ENCODE results near the gene DESI1.

Gene DESI1

GRCh38 chr22:41582694-41583093 lies 38.1 kb downstream of the DESI1 start (continued):
- TF ChIP-seq ZBTB8A (tag by site-specific recombination; IDR thresholded peaks at IDR 0.05) (no peak), TSHZ1 (tag by site-specific recombination; IDR thresholded peaks at IDR 0.05; ENCODE audit: borderline replicate concordance) (no peak), OVOL3 (tag by site-specific recombination; IDR thresholded peaks at IDR 0.05) (no peak)

GRCh38 chr22:41579997-41580355 lies 40.9 kb downstream of the DESI1 start:
- CTCF ChIA-PET: interaction anchor here (1.0 to 4.0 kb wide), 3 partner anchors 9 to 18 kb away, joined by 3 to 23 read pairs (median 5); partner anchors contain the start of gene PMM1
- no peak overlapping the region for H3K27ac ChIP-seq (ENCODE audit: extremely low read depth, low read depth, low read length)
- no peak overlapping the region for H3K4me3 ChIP-seq (ENCODE audit: low read depth, low read length)
- no peaks in the 10 kb centered on the region for H3K4me1 ChIP-seq (ENCODE audit: control insufficient read depth, insufficient read depth, low read length)
- no peaks in the 10 kb centered on the region for H3K9me3 ChIP-seq (ENCODE audit: control insufficient read depth, insufficient read depth, low read depth, low read length)
- H3K36me3 ChIP-seq (ENCODE audit: control insufficient read depth in 2 of 2, insufficient read depth in 1 of 2, low read length in 2 of 2): peaks cover 8 to 85% of the 10 kb centered on the region in 2 experiments; a peak in 2 of 3 replicates
- POLR2A ChIA-PET: interaction anchor here (0.6 to 9.9 kb wide), 4 partner anchors 10 to 76 kb away, joined by 3 to 85 read pairs (median 6); partner anchors contain the start of genes CSDC2 and PMM1
- TF ChIP-seq ZNF677 (tag by site-specific recombination; IDR thresholded peaks at IDR 0.05) (no peak), ZFP69B (tag by site-specific recombination; IDR thresholded peaks at IDR 0.05) (no peak), KLF16 (tag by site-specific recombination; IDR thresholded peaks at IDR 0.05) (no peak), ZNF423 (tag by site-specific recombination; IDR thresholded peaks at IDR 0.05) (no peak), ZNF404 (tag by site-specific recombination; IDR thresholded peaks at IDR 0.05) (no peak), ZNF155 (tag by site-specific recombination; IDR thresholded peaks at IDR 0.05) (no peak), ZNF654 (tag by site-specific recombination; IDR thresholded peaks at IDR 0.05; ENCODE audit: low read depth) (no peak), CTCF (tag by site-specific recombination; IDR thresholded peaks at IDR 0.05) (no peak), RBAK (tag by site-specific recombination; IDR thresholded peaks at IDR 0.05) (no peak), ZNF248 (tag by site-specific recombination; IDR thresholded peaks at IDR 0.05) (no peak), ZNF132 (tag by site-specific recombination; IDR thresholded peaks at IDR 0.05; ENCODE audit: borderline replicate concordance) (no peak), ZNF555 (tag by site-specific recombination; conservative IDR thresholded peaks at IDR 0.05) (no peak), ZNF175 (tag by site-specific recombination; IDR thresholded peaks at IDR 0.05) (no peak), ZNF416 (tag by site-specific recombination; IDR thresholded peaks at IDR 0.05) (no peak), ZNF10 (tag by site-specific recombination; IDR thresholded peaks at IDR 0.05) (no peak), ZBTB7A (tag by site-specific recombination; IDR thresholded peaks at IDR 0.05; ENCODE audit: low read depth) (no peak), SP3 (tag by site-specific recombination; IDR thresholded peaks at IDR 0.05) (no peak), ZNF292 (tag by site-specific recombination; IDR thresholded peaks at IDR 0.05; ENCODE audit: borderline replicate concordance, low read depth) (no peak), AEBP2 (tag by site-specific recombination; IDR thresholded peaks at IDR 0.05; ENCODE audit: borderline replicate concordance) (no peak)
